Endothelial cell (in vitro differentiated cells): Measurements from ENCODE around the gene DUOXA2. TPM values are rescaled to one million over a fixed set of nuclear protein-coding genes. Genes with fewer than 3 reads are reported as not detected.

Experiments
- DNase-seq: peaks from one replicate; pipeline ENCODE4 v3.0.0; 2021; ENCODE audit warnings: low spot score
- H3K27ac Mint-ChIP-seq: one replicate; pipeline ENCODE4 v1.8.0; 2021; ENCODE audit warnings: mixed read lengths, inconsistent platforms; ENCODE audit not compliant: unreplicated experiment
- H3K27me3 Mint-ChIP-seq: one replicate; pipeline ENCODE4 v1.8.0; 2021; ENCODE audit warnings: mild to moderate bottlenecking, moderate library complexity, mixed read lengths, inconsistent platforms; ENCODE audit not compliant: unreplicated experiment
- H3K36me3 Mint-ChIP-seq: one replicate; pipeline ENCODE4 v1.8.0; 2021; ENCODE audit warnings: mild to moderate bottlenecking, low read depth, mixed read lengths, inconsistent platforms; ENCODE audit not compliant: unreplicated experiment
- H3K4me1 Mint-ChIP-seq: one replicate; pipeline ENCODE4 v1.8.0; 2021; ENCODE audit warnings: mild to moderate bottlenecking, mixed read lengths, inconsistent platforms; ENCODE audit not compliant: unreplicated experiment
- H3K4me3 Mint-ChIP-seq: one replicate; pipeline ENCODE4 v1.8.0; 2021; ENCODE audit warnings: mild to moderate bottlenecking, mixed read lengths, inconsistent platforms; ENCODE audit not compliant: unreplicated experiment
- H3K9me3 Mint-ChIP-seq: one replicate; pipeline ENCODE4 v1.8.0; 2021; ENCODE audit warnings: mixed read lengths, inconsistent platforms; ENCODE audit not compliant: unreplicated experiment
- CTCF ChIP-seq: fragments of 200-600 bp; sonication (generic); IDR thresholded peaks from one replicate; pipeline ENCODE4 v1.5.0; 2021; ENCODE audit warnings: antibody characterized with exemption; ENCODE audit not compliant: unreplicated experiment
- total RNA-seq: library from RNA; stranded (reverse); fragmentation: NEBNext Ultra II Directional; extraction: Animal tissue kit (Norgen Biotek cat#: 25700); gene quantifications from one replicate; pipeline ENCODE4 v1.2.1, GENCODE V29; 2021; ENCODE audit not compliant: unreplicated experiment

The DUOXA2 gene
- total RNA-seq, 1 donor from 2014 or later, result not detected

- Mint-ChIP-seq H3K4me3 (peak overlapping the region; percentile 42), H3K27me3 (peaks cover 51% of the 10 kb centered on the region), H3K27ac (no peak overlapping the region), H3K4me1 (peaks cover 19% of the 10 kb centered on the region), H3K36me3 (peaks cover 3% of the 10 kb centered on the region), H3K9me3 (no peaks in the 10 kb centered on the region)
- DNase-seq, result peak; percentile 27
- no peak for TF ChIP-seq CTCF
These were observed 1.3 kb upstream of the DUOXA2 start for GRCh38 chr15:45112591-45113379.

DNA sequence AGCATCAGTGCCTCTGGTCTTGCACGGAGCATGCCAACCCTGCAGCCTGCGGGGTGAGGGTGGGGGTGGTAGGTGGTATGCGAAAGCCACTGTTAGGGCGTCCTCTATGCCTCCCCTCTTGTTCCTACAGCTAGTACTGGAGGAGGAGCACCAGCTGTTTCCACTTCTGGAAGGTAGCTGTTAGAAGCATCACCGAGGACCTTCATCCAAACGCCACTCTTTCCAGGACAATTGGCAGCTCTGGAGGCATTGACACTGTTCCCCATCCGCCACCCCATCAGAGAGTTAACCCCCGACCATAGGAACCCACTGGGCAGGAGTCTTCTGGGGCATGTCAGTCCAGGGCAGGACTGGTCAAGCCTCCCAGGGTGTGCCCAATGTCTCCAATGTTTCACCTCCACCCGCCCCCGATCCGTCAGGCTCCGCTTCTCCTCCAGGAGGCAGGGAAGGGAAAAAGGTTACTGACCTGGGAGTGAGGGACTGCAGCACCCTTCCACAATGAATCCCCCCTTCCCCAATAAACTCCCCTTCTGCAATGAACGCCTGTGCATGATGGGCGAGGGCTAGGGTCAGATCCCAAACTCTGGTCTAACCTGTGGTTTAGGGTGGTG, 641 bp upstream of the DUOXA2 start:
- H3K36me3 Mint-ChIP-seq, result peaks cover 3% of the 10 kb centered on the region
- DNase-seq, result no peak
- no peak for TF ChIP-seq CTCF
- no peak overlapping the region for H3K27ac Mint-ChIP-seq
- H3K4me1 Mint-ChIP-seq, result peaks cover 22% of the 10 kb centered on the region
- peaks cover 54% of the 10 kb centered on the region for H3K27me3 Mint-ChIP-seq
- no peaks in the 10 kb centered on the region for H3K9me3 Mint-ChIP-seq
- H3K4me3 Mint-ChIP-seq, result no peak overlapping the region

GRCh38 chr15:45114751-45115085, 592 bp downstream of the DUOXA2 start:
- Mint-ChIP-seq H3K4me1 (peaks cover 24% of the 10 kb centered on the region), H3K27ac (no peak overlapping the region)
- DNase-seq, result no peak

DNA sequence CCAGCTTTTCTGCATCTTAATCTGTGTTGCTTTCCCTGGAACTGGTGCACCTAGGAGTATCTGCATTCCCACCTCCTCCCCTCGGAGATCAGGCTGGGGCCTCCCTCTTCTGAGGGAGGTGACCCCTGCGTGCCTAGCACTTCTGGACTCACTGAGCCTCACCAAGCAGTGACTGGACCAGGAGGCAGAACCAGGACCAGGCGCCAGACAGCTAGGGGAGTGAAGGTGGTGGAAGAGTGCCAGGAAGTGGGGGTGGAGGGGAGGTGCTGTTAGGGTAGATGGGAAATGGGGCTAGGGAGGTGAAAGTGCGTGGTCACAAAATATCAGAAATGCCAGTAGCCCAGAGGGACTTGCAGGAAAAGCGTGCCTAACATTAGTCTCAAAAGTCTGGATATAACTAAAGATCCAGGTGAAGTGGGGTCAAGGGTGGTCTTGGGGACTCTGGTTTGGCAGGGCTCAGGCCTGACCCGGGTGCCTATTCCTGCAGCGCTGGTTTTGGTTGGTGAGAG, 1.2 kb downstream of the DUOXA2 start:
- H3K4me1 Mint-ChIP-seq, result peaks cover 21% of the 10 kb centered on the region
- H3K27me3 Mint-ChIP-seq, result peaks cover 49% of the 10 kb centered on the region
- no peaks in the 10 kb centered on the region for H3K9me3 Mint-ChIP-seq
- no peak overlapping the region for H3K27ac Mint-ChIP-seq
- no peak for TF ChIP-seq CTCF
- H3K36me3 Mint-ChIP-seq, result peaks cover 3% of the 10 kb centered on the region
- DNase-seq, result no peak
- H3K4me3 Mint-ChIP-seq, result no peak overlapping the region

More at GRCh38 chr15:45114751-45115085, 592 bp downstream of the DUOXA2 start:
- Mint-ChIP-seq H3K4me3 (no peak overlapping the region), H3K36me3 (peaks cover 3% of the 10 kb centered on the region), H3K9me3 (no peaks in the 10 kb centered on the region), H3K27me3 (peaks cover 53% of the 10 kb centered on the region)
- no peak for TF ChIP-seq CTCF

- peaks cover 3% of the 10 kb centered on the region for H3K36me3 Mint-ChIP-seq
- H3K27ac Mint-ChIP-seq, result no peak overlapping the region
- H3K9me3 Mint-ChIP-seq, result no peaks in the 10 kb centered on the region
- no peak for DNase-seq
- no peak overlapping the region for H3K4me3 Mint-ChIP-seq
- TF ChIP-seq CTCF, result no peak
- peaks cover 22% of the 10 kb centered on the region for H3K4me1 Mint-ChIP-seq
- peaks cover 47% of the 10 kb centered on the region for H3K27me3 Mint-ChIP-seq
These were observed 1.9 kb downstream of the DUOXA2 start for GRCh38 chr15:45116006-45116481.
